ENCODE data around the gene OR2A14.
"Not testable (repeated sequence)": the region's sequence is repeated elsewhere in the genome, so short reads cannot be mapped to it uniquely, and the experiment has no call there.

The OR2A14 gene

DNA sequence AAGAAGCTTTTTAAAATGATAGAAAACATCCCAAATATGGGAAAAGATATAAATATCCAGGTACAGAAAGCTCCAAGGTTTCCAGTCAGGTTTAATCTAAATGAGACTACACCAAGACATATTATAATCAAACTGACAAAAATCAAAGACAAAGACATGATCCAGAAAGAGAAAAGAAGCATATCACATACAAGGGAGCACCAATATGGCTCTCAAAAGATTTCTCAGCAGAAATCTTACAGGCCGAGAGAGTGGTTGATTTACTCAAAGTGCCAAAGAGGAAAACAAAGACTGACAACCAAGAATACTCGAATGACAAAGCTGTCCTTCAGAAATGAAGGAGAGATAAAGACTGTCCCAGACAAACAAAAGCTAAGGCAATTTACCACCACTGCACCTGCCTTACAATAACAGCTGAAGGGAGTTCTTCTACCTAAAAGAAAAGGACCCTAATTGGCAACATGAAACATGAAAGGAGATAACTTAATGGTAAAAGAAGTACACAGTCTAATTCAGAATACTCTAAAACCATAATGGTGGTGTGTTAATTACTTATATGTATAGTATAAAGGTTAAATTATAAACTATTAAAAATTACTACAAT lies 25.4 kb downstream of the OR2A14 start:
- DNase-seq (ENCODE audit: low read depth in 4 of 4, low spot score in 1 of 4) = no peak

DNA sequence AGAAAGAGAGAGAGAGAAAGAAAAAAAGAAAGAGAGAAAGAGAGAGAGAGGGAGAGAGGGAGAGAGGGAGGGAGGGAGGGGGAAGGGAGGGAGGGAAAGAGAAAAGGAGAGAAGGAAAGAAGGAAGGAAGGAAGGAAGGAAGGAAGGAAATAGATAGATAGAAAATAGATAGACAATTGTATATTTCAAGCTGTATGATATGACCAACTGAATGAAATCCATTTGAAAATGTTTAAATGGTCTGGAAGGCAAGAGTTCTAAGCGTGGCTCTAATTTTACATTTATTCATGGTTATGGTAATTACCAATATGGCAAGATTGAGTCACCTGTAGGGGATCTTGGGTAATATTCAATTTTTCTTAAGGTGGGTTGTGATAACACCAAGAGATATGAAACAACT lies 35.9 kb downstream of the OR2A14 start:
- DNase-seq (ENCODE audit: low read depth in 4 of 4, low spot score in 1 of 4) = no peak

DNA sequence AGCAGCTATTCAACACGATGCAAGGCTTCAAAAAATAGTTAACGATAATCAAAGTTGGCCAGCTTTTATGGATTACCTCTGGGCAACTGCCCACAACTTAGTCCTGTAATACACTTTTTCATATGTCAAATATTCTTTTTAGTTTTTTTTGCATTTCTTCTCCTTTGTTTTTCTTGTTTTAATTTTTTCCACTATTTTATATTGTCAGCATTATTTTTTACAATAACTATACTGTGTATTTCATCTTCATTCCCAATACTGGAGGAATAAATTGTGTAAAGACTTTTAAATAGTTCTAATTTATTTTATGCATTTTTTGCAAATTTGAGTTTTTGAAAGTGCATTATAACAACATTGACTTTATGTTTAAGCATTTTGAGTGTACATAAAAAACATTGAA lies 41.8 kb downstream of the OR2A14 start:
- DNase-seq (ENCODE audit: low read depth in 4 of 4, low spot score in 1 of 4) = no peak

DNA sequence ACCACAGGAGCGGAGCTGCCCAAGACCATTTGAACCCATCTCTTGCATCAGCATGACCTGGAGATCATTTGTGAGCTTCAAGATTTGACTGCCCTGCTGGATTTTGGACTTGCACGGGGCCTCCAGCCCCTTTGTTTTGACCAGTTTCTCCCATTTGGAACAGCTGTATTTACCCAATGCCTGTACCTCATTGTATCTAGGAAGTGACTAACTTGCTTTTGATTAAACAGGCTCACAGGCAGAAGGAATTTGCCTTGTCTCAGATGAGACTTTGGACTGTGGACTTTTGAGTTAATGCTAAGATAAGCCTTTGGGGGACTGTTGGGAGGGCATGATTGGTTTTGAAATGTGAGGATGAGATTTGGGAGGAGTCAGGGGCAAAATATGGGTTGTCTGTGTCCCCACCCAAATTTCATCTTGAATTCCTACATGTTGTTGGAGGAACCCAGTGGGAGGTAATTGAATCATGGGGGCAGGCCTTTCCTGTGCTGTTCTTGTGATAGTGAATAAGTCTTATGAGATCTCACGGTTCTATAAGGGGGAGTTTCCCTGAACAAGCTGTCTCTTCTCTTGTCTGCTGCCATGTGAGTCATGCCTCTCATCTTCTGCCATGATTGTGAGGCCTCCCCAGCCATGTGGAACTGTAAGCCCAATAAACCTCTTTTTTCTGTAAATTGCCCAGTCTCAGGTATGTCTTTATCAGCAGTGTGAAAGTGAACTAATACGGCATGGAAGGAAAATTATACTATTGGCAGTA lies 48.8 kb downstream of the OR2A14 start:
- DNase-seq (ENCODE audit: low read depth in 4 of 4, low spot score in 1 of 4) = not testable (repeated sequence)

DNA sequence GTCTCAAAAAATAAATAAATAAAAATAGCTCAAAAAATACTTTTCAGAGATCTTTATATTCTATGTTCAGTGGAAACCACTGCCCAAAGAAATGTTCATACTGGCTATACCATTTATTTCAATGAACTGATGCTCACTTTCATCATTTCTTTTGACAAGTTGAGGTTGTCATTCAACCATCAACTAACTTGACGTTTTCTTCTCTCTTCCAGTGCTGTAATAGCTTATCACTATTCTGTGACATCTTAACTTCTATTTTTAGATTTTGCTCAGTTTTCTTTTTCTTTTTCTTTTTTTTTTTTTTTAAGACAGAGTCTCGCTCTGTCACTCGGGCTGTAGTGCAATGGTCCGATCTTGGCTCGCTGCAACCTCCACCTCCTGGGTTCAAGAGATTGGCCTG lies 51.6 kb downstream of the OR2A14 start:
- DNase-seq (ENCODE audit: low read depth in 4 of 4, low spot score in 1 of 4) = no peak

DNA sequence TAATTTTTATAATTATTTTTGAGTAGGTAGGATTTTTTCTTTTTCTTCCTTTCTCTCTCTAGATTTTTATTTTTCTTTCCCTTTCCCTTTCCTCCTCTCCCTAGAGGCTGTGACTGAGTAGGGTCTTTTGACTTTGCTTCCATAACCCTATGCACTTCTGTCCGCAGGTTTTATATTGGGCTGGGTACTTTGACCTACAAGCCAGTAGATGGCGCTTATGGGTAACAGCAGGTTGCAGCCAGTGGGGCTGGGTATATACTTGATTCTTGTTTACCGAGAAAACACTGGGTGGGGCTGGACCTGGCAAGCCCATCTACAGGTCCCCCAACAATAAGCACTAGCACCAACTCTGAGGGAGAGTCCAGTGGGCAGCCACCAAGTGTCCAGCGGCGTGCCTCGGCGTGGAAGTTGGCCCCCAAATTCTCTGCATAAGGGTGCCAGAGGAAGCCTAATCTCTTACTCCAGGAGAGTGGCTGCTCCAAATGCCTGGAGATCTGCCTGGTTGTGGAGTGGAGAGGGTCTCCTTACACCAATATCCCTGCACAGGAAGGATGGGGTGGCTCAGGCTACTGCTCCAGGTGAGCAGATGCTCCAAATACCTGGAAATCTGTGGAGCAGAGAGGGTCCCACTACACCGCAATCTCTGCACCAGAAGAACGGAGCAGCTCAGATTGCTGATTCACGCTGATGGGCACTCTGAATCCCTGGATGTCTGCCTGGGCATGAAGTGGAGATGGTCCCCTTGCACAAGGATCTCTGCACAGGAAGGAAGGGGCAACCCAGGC lies 55.6 kb downstream of the OR2A14 start:
- DNase-seq (ENCODE audit: low read depth in 4 of 4, low spot score in 1 of 4) = not testable (repeated sequence)

DNA sequence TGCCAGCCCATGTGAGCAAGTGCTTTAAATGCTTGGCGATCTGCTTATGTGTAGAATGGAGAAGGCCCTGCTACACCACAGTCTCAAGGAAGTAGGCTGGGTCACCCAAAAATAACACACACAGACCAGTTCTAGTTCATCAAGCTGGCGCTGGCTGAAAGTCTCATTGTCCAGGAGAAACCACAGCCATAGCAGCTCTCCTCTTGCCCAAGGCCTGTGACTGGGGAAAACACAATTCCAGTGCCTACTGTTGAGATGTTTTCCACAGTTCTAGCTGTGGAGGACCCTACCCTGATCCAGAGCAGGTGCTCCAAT lies 56.1 kb downstream of the OR2A14 start:
- not testable (repeated sequence) for DNase-seq (ENCODE audit: low read depth in 4 of 4, low spot score in 1 of 4)

All from stimulated activated CD4-positive, alpha-beta T cell treated with anti-CD3 and anti-CD28 coated beads, Interleukin-1b, Interleukin-23, amount 100 ng/mL, for 24 hours (primary cell).